ENCODE results near the gene RASD1. TPM values are rescaled to one million over a fixed set of nuclear protein-coding genes. Genes with fewer than 3 reads are reported as not detected.
A peak's percentile ranks its signal among the peaks of the same experiment; 100 is the strongest.

RASD1 gene
- total and polyA plus RNA-seq, 9 donors: 3.8 to 8.2 (median 5.0) TPM

DNA sequence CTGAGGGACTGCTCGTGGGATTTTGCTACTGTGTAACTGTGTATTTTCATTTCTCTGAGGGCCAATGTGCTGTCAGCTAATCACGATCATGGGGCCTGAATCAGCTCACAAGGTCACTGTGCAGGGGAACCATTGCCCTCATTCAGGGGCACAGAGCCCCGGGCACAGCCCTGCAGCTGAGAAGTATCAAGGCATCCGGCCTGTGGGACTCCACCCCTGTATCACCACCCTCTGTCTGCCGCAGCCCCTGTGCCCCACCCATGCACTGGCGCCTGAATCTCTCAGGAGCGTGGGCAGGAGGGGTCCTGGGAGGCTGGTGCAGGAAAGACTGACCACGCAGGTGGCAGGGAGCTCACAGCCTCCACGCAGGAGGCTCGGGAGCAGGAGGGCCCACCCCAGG lies 43.4 kb upstream of the RASD1 start:
- Histone ChIP-seq H3K4me1 (ENCODE audit: control insufficient read depth, insufficient read depth, low read length) (peaks cover 63% of the 10 kb centered on the region), H3K36me3 (ENCODE audit: control insufficient read depth, insufficient read depth, low read length) (no peaks in the 10 kb centered on the region), H3K9me3 (replicated peaks; ENCODE audit: control insufficient read depth, low read depth, low read length) (no peaks in the 10 kb centered on the region), H3K4me3 (ENCODE audit: low read length) (no peak overlapping the region), H3K27me3 (ENCODE audit: control insufficient read depth, insufficient read depth, low read length) (no peaks in the 10 kb centered on the region), H3K27ac (ENCODE audit: low read length) (no peak overlapping the region)
- 74% methylated on average over 7 of the region's 10 CpGs for WGBS (ENCODE audit: insufficient coverage)
- no peak for DNase-seq

GRCh38 chr17:17538417-17539391 lies 42.5 kb upstream of the RASD1 start:
- no peaks in the 10 kb centered on the region for H3K9me3 ChIP-seq (replicated peaks; ENCODE audit: control insufficient read depth, low read depth, low read length)
- no peak for DNase-seq
- 100% methylated on average over 1 of the region's 10 CpGs for whole genome bisulfite sequencing (ENCODE audit: insufficient coverage)
- no peak overlapping the region for H3K4me3 ChIP-seq (ENCODE audit: low read length)
- H3K36me3 ChIP-seq (ENCODE audit: control insufficient read depth, insufficient read depth, low read length): no peaks in the 10 kb centered on the region
- no peaks in the 10 kb centered on the region for H3K27me3 ChIP-seq (ENCODE audit: control insufficient read depth, insufficient read depth, low read length)
- H3K27ac ChIP-seq (ENCODE audit: low read length): no peak overlapping the region
- peaks cover 63% of the 10 kb centered on the region for H3K4me1 ChIP-seq (ENCODE audit: control insufficient read depth, insufficient read depth, low read length)

GRCh38 chr17:17537311-17538099 lies 41.3 kb upstream of the RASD1 start:
- no peak for DNase-seq
- no peak overlapping the region for H3K27ac ChIP-seq (ENCODE audit: low read length)

GRCh38 chr17:17536702-17537101 lies 40.5 kb upstream of the RASD1 start:
- Histone ChIP-seq H3K27ac (ENCODE audit: low read length) (peak overlapping the region; percentile 69), H3K27me3 (ENCODE audit: control insufficient read depth, insufficient read depth, low read length) (no peaks in the 10 kb centered on the region), H3K4me3 (ENCODE audit: low read length) (no peak overlapping the region), H3K36me3 (ENCODE audit: control insufficient read depth, insufficient read depth, low read length) (no peaks in the 10 kb centered on the region), H3K4me1 (ENCODE audit: control insufficient read depth, insufficient read depth, low read length) (peaks cover 56% of the 10 kb centered on the region), H3K9me3 (replicated peaks; ENCODE audit: control insufficient read depth, low read depth, low read length) (no peaks in the 10 kb centered on the region)
- DNase-seq: no peak
- WGBS (ENCODE audit: insufficient coverage): 89% methylated on average over 15 of the region's 15 CpGs

More at GRCh38 chr17:17537311-17538099, 41.3 kb upstream of the RASD1 start:
- 91% methylated on average over 12 of the region's 15 CpGs for WGBS (ENCODE audit: insufficient coverage)
- no peaks in the 10 kb centered on the region for H3K36me3 ChIP-seq (ENCODE audit: control insufficient read depth, insufficient read depth, low read length)
- no peaks in the 10 kb centered on the region for H3K27me3 ChIP-seq (ENCODE audit: control insufficient read depth, insufficient read depth, low read length)
- H3K4me1 ChIP-seq (ENCODE audit: control insufficient read depth, insufficient read depth, low read length): peaks cover 57% of the 10 kb centered on the region
- no peak overlapping the region for H3K4me3 ChIP-seq (ENCODE audit: low read length)
- H3K9me3 ChIP-seq (replicated peaks; ENCODE audit: control insufficient read depth, low read depth, low read length): no peaks in the 10 kb centered on the region

GRCh38 chr17:17535957-17536356 lies 39.8 kb upstream of the RASD1 start:
- Histone ChIP-seq H3K27me3 (ENCODE audit: control insufficient read depth, insufficient read depth, low read length) (no peaks in the 10 kb centered on the region), H3K9me3 (replicated peaks; ENCODE audit: control insufficient read depth, low read depth, low read length) (no peaks in the 10 kb centered on the region), H3K4me1 (ENCODE audit: control insufficient read depth, insufficient read depth, low read length) (peaks cover 48% of the 10 kb centered on the region), H3K36me3 (ENCODE audit: control insufficient read depth, insufficient read depth, low read length) (no peaks in the 10 kb centered on the region), H3K27ac (ENCODE audit: low read length) (peak overlapping the region; percentile 69), H3K4me3 (ENCODE audit: low read length) (no peak overlapping the region)
- peak; percentile 63 for DNase-seq
- WGBS (ENCODE audit: insufficient coverage): 66% methylated on average over 7 of the region's 7 CpGs

- no peak overlapping the region for H3K4me3 ChIP-seq (ENCODE audit: low read length)
- DNase-seq: no peak
- no CpG with 5 or more reads among the region's 3 CpGs for WGBS (ENCODE audit: insufficient coverage)
- no peaks in the 10 kb centered on the region for H3K9me3 ChIP-seq (replicated peaks; ENCODE audit: control insufficient read depth, low read depth, low read length)
- peaks cover 29% of the 10 kb centered on the region for H3K4me1 ChIP-seq (ENCODE audit: control insufficient read depth, insufficient read depth, low read length)
- no peak overlapping the region for H3K27ac ChIP-seq (ENCODE audit: low read length)
- H3K36me3 ChIP-seq (ENCODE audit: control insufficient read depth, insufficient read depth, low read length): no peaks in the 10 kb centered on the region
- no peaks in the 10 kb centered on the region for H3K27me3 ChIP-seq (ENCODE audit: control insufficient read depth, insufficient read depth, low read length)
These were observed 37.8 kb upstream of the RASD1 start for GRCh38 chr17:17533901-17534441.

GRCh38 chr17:17532991-17533390 lies 36.8 kb upstream of the RASD1 start:
- Histone ChIP-seq H3K4me1 (ENCODE audit: control insufficient read depth, insufficient read depth, low read length) (peaks cover 35% of the 10 kb centered on the region), H3K36me3 (ENCODE audit: control insufficient read depth, insufficient read depth, low read length) (no peaks in the 10 kb centered on the region), H3K27me3 (ENCODE audit: control insufficient read depth, insufficient read depth, low read length) (no peaks in the 10 kb centered on the region), H3K27ac (ENCODE audit: low read length) (no peak overlapping the region), H3K4me3 (ENCODE audit: low read length) (no peak overlapping the region), H3K9me3 (replicated peaks; ENCODE audit: control insufficient read depth, low read depth, low read length) (no peaks in the 10 kb centered on the region)
- WGBS (ENCODE audit: insufficient coverage): no CpG with 5 or more reads among the region's 1 CpG
- no peak for DNase-seq

DNA sequence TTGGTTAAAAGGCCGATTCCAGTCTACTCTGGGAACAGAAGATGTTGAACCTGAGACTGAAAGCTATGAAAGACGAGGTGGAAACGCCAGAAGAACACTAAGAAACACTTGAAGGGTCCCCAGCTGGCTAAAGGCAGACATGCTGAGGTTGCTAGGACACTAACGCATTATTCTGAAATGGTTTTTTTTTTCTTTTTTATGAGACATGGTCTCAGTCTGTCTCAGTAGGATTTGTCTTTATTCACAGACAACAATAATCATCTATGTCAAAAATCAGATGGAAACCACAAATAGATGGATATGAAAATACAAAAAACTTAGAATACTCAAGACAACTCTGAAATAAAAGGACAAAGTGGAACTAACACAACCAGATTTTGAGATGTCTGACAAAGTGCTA lies 35.0 kb upstream of the RASD1 start:
- Histone ChIP-seq H3K36me3 (ENCODE audit: control insufficient read depth, insufficient read depth, low read length) (no peaks in the 10 kb centered on the region), H3K27ac (ENCODE audit: low read length) (no peak overlapping the region), H3K4me3 (ENCODE audit: low read length) (no peak overlapping the region), H3K27me3 (ENCODE audit: control insufficient read depth, insufficient read depth, low read length) (no peaks in the 10 kb centered on the region), H3K4me1 (ENCODE audit: control insufficient read depth, insufficient read depth, low read length) (peaks cover 32% of the 10 kb centered on the region), H3K9me3 (replicated peaks; ENCODE audit: control insufficient read depth, low read depth, low read length) (no peaks in the 10 kb centered on the region)
- 44% methylated on average over 2 of the region's 4 CpGs for WGBS (ENCODE audit: insufficient coverage)
- DNase-seq: no peak

GRCh38 chr17:17528696-17529652 lies 32.8 kb upstream of the RASD1 start:
- DNase-seq: no peak
- no peak overlapping the region for H3K27ac ChIP-seq (ENCODE audit: low read length)
- 78% methylated on average over 9 of the region's 22 CpGs for WGBS (ENCODE audit: insufficient coverage)

More at GRCh38 chr17:17528696-17529652, 32.8 kb upstream of the RASD1 start:
- Histone ChIP-seq H3K4me3 (ENCODE audit: low read length) (no peak overlapping the region), H3K36me3 (ENCODE audit: control insufficient read depth, insufficient read depth, low read length) (no peaks in the 10 kb centered on the region), H3K4me1 (ENCODE audit: control insufficient read depth, insufficient read depth, low read length) (peaks cover 35% of the 10 kb centered on the region), H3K9me3 (replicated peaks; ENCODE audit: control insufficient read depth, low read depth, low read length) (no peaks in the 10 kb centered on the region), H3K27me3 (ENCODE audit: control insufficient read depth, insufficient read depth, low read length) (no peaks in the 10 kb centered on the region)
